Measurements from ENCODE around the gene PDE3B. TPM values are rescaled to one million over a fixed set of nuclear protein-coding genes. Genes with fewer than 3 reads are reported as not detected.

PDE3B gene
- total RNA-seq, 2 donors from 2014 or later, result 17.4 to 64.6 TPM

DNA sequence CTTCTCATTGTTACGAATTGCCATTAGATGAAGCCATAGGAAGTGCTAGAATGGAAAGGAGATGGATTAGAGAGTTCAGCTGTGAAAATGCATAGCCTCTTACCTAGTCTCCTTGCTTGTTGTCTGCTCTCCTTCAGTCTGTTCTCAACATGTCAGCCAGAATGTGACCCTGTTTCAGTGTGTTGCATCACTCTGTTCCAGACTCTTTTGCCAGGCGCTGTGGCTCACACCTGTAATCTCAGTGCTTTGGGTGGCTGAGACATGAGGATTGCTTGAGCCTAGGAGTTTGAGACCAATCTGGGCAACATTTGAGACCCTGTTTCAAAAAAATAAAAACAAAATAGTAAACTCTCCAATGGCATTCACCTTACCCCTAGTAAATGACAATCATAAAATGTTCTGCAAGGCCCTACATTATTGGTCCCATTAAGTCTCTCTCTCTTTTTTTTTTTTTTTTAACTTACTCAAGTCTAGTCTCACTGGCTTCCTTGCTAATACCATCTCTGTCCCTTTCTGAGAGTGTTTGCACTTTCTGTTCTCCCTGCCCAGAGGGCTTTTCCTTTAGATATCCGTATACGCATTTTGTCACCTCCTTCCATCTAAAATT, 209.1 kb downstream of the PDE3B start:
- Histone ChIP-seq H3K27me3 (no peaks in the 10 kb centered on the region), H3K4me3 (no peak overlapping the region), H3K4me1 (no peaks in the 10 kb centered on the region), H3K27ac (no peak overlapping the region), H3K9me3 (no peaks in the 10 kb centered on the region), H3K36me3 (replicated peaks in 1 of 2; ENCODE audit: insufficient read depth in 1 of 2, low read depth in 2 of 2) (no peaks in the 10 kb centered on the region)
- ATAC-seq (no peak), DNase-seq (no peak)
- 95 to 96% methylated on average over 4 of the region's 4 CpGs for WGBS, 2 donors
- intact Hi-C loops (cut with DNase I), result no loop called here
- TF ChIP-seq CTCF (IDR thresholded peaks at IDR 0.05) (no peak), POLR2A (IDR thresholded peaks at IDR 0.05) (no peak)

DNA sequence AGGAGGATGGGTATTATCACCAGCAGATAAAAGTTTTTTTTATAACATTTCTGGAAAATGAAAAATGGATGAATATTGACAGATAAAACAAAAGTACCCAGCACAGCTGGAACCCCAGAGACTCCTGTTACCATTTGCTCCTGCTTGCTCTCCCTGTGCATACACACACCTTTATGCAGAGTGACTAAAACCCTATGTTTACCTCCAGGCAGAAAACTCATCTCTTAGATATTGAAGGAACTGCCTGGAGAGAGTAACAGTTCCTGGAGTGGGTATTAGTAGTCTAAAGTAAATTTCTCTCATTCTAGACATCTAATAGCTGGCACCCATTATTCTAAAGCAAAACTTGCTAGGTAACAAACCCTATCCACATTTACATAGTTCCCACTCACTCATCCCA, 210.5 kb downstream of the PDE3B start:
- intact Hi-C loops (cut with DNase I), result no loop called here
- no peak overlapping the region for H3K4me3 ChIP-seq
- TF ChIP-seq CTCF (IDR thresholded peaks at IDR 0.05) (no peak), POLR2A (IDR thresholded peaks at IDR 0.05) (no peak)
- DNase-seq (no peak), ATAC-seq (no peak)
- H3K36me3 ChIP-seq (replicated peaks in 1 of 2; ENCODE audit: insufficient read depth in 1 of 2, low read depth in 2 of 2), result no peaks in the 10 kb centered on the region
- H3K27ac ChIP-seq, result no peak overlapping the region
- no peaks in the 10 kb centered on the region for H3K9me3 ChIP-seq
- H3K27me3 ChIP-seq, result no peaks in the 10 kb centered on the region
- no peaks in the 10 kb centered on the region for H3K4me1 ChIP-seq

DNA sequence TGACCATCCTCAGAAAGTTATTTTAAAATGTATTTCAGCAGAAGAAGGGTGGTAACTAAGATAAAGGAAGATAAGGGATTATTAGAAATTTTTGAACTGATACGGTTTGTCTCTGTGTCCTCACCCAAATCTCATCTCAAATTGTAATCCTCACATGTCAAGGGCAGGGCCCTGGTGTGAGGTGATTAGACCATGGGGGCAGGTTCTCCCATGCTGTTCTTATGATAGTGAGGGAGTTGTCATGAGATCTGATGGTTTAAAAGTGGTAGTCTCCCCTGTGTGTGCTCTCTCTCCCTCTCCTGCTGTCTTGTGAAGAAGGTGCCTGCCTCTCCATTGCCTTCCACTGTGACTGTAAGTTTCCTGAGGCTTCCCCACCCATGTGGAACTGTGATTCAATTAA, 212.3 kb downstream of the PDE3B start:
- ATAC-seq (no peak), DNase-seq (no peak)
- no peak for TF ChIP-seq CTCF (IDR thresholded peaks at IDR 0.05)
- TF ChIP-seq POLR2A (IDR thresholded peaks at IDR 0.05), result no peak
- WGBS, 2 donors, result 95% methylated on average over 1 of the region's 1 CpG
- H3K9me3 ChIP-seq, result no peaks in the 10 kb centered on the region
- intact Hi-C loops (cut with DNase I), result no loop called here
- no peak overlapping the region for H3K27ac ChIP-seq
- H3K36me3 ChIP-seq (replicated peaks in 1 of 2; ENCODE audit: insufficient read depth in 1 of 2, low read depth in 2 of 2), result no peaks in the 10 kb centered on the region
- H3K4me1 ChIP-seq, result no peaks in the 10 kb centered on the region
- no peak overlapping the region for H3K4me3 ChIP-seq
- no peaks in the 10 kb centered on the region for H3K27me3 ChIP-seq

DNA sequence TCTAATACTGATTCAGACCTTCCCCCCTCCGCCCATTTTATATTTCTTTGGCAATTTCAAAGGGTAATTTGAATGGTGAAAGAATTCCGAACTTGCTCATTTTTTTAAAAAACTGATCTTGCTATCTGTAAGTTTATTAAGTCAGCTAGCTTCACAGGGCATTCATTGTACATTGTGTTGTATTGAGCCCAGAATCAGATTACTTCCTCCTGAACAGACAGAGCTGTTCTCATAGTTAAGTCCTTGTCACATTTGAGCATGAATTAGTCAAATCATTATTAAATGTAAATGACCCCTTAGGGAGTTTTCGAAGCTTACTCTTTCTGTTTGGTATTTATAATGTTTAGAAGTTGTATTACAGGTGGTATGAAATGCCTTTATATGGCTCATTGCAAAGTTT, 214.0 kb downstream of the PDE3B start:
- WGBS, 2 donors, result 67 to 80% methylated on average over 3 of the region's 3 CpGs
- H3K27ac ChIP-seq, result no peak overlapping the region
- no peak for TF ChIP-seq POLR2A (IDR thresholded peaks at IDR 0.05)
- no peak for TF ChIP-seq CTCF (IDR thresholded peaks at IDR 0.05)
- H3K4me3 ChIP-seq, result no peak overlapping the region
- DNase-seq (no peak), ATAC-seq (no peak)
- no peaks in the 10 kb centered on the region for H3K36me3 ChIP-seq (replicated peaks in 1 of 2; ENCODE audit: insufficient read depth in 1 of 2, low read depth in 2 of 2)
- no peaks in the 10 kb centered on the region for H3K4me1 ChIP-seq
- no peaks in the 10 kb centered on the region for H3K9me3 ChIP-seq
- H3K27me3 ChIP-seq, result no peaks in the 10 kb centered on the region
- intact Hi-C loops (cut with DNase I), result no loop called here

GRCh38 chr11:14858404-14858803, 214.8 kb downstream of the PDE3B start:
- intact Hi-C loops (cut with DNase I), result no loop called here
- no peak for TF ChIP-seq POLR2A (IDR thresholded peaks at IDR 0.05)
- no peak for TF ChIP-seq CTCF (IDR thresholded peaks at IDR 0.05)
- H3K4me1 ChIP-seq, result no peaks in the 10 kb centered on the region
- no peak overlapping the region for H3K4me3 ChIP-seq
- H3K27me3 ChIP-seq, result no peaks in the 10 kb centered on the region
- DNase-seq, result no peak
- H3K27ac ChIP-seq, result no peak overlapping the region
- H3K9me3 ChIP-seq, result no peaks in the 10 kb centered on the region
- ATAC-seq, result no peak
- 70 to 82% methylated on average over 1 of the region's 1 CpG for WGBS, 2 donors
- no peaks in the 10 kb centered on the region for H3K36me3 ChIP-seq (replicated peaks in 1 of 2; ENCODE audit: insufficient read depth in 1 of 2, low read depth in 2 of 2)
